GM23248 (cell line): ENCODE data around the gene TOLLIP.

Experiments
- EZH2 ChIP-seq: fragments of 200-600 bp; sonication (generic); IDR thresholded peaks from 2 replicates; pipeline ENCODE4 v1.6.1; 2018; ENCODE audit warnings: antibody characterized with exemption, mild to moderate bottlenecking; ENCODE audit not compliant: insufficient read depth, poor library complexity, severe bottlenecking
- EZH2phosphoT487 ChIP-seq: fragments of 200-600 bp; sonication (generic); IDR thresholded peaks from 2 replicates; pipeline ENCODE4 v1.6.1; 2018; ENCODE audit warnings: antibody characterized with exemption, moderate library complexity, mild to moderate bottlenecking, low read depth; ENCODE audit not compliant: insufficient read depth

DNA sequence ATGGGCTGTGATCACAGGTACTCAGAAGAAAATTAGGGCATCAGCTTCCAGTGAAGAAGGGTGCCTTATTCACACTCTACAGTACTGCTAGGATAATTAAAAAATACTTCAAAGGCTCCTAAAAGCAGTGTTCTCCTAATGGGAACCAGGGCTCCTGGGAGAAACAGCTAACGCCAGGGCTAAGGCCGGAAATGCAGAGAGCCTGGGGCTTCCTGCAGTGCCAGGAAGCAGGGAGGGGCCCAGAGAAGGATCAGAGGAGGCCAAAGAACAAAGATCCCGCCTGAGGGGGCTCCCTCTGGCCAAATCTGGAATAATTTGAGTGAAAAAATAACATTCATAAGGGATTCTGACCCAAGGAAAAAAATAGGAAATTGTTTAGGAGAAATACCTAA is 27.5 kb downstream of the TOLLIP start:
- no peak for TF ChIP-seq EZH2
- TF ChIP-seq EZH2phosphoT487: no peak
